Natural killer cell (primary cell): ENCODE results near the gene EHF. TPM values are rescaled to one million over a fixed set of nuclear protein-coding genes. Genes with fewer than 3 reads are reported as not detected.

Experiments used
- ATAC-seq, 3 donors: fragments of 150-1000 bp in 2 of 3; fragments of 200-7000 bp in 1 of 3; cut with Tn5 transposase; 1 replicate in 1 of 3; 2 replicates in 2 of 3; pipeline ENCODE4 v1.10.0; 2021; ENCODE audit warnings: mild to moderate bottlenecking in 2 of 3, moderate library complexity in 2 of 3
- DNase-seq, 2 donors: peaks; one replicate each; pipeline versions ENCODE4 v3.0.0 to v3.0.0-alpha.2; 2013 to 2021; ENCODE audit warnings: mixed read lengths in 1 of 2
- H3K27ac ChIP-seq: one replicate; pipeline ENCODE4 v1.5.1; 2013; ENCODE audit warnings: mild to moderate bottlenecking, low read length
- H3K27me3 ChIP-seq: one replicate; pipeline ENCODE4 v1.6.1; 2013; ENCODE audit warnings: low read length; ENCODE audit not compliant: control insufficient read depth, insufficient read depth
- H3K36me3 ChIP-seq: one replicate; pipeline ENCODE4 v1.6.1; 2013; ENCODE audit warnings: low read length; ENCODE audit not compliant: control insufficient read depth, insufficient read depth
- H3K4me1 ChIP-seq: one replicate; pipeline ENCODE4 v1.6.1; 2013; ENCODE audit warnings: low read length; ENCODE audit not compliant: control insufficient read depth, insufficient read depth
- H3K4me3 ChIP-seq: one replicate; pipeline ENCODE4 v1.5.1; 2013; ENCODE audit warnings: low read length
- H3K9me3 ChIP-seq: one replicate; pipeline ENCODE4 v1.6.1; 2013; ENCODE audit warnings: low read length; ENCODE audit not compliant: control insufficient read depth, insufficient read depth
- H3K27ac Mint-ChIP-seq, 2 donors: one replicate each; pipeline ENCODE4 v1.8.0; 2022; ENCODE audit warnings: mild to moderate bottlenecking in 2 of 2, mixed read lengths in 2 of 2, moderate library complexity in 1 of 2
- H3K27me3 Mint-ChIP-seq, 2 donors: one replicate each; pipeline ENCODE4 v1.8.0; 2022; ENCODE audit warnings: low read depth in 2 of 2, mixed read lengths in 2 of 2
- H3K36me3 Mint-ChIP-seq: one replicate; pipeline ENCODE4 v1.8.0; 2022; ENCODE audit warnings: mixed read lengths
- H3K4me1 Mint-ChIP-seq, 2 donors: one replicate each; pipeline ENCODE4 v1.8.0; 2022; ENCODE audit warnings: mixed read lengths in 2 of 2
- H3K4me3 Mint-ChIP-seq: one replicate; pipeline ENCODE4 v1.8.0; 2022; ENCODE audit warnings: mild to moderate bottlenecking, moderate library complexity, mixed read lengths
- H3K9me3 Mint-ChIP-seq, 2 donors: one replicate each; pipeline ENCODE4 v1.8.0; 2022; ENCODE audit warnings: mixed read lengths in 2 of 2
- CTCF ChIP-seq: fragments of 200-600 bp; IDR thresholded peaks from one replicate; pipeline ENCODE4 v1.8.0; 2022; ENCODE audit warnings: antibody characterized with exemption
- WGBS: methylation state at CpG from one replicate; pipeline ENCODE4 v1.1.7; 2013; ENCODE audit warnings: missing lambda C conversion rate; ENCODE audit not compliant: insufficient coverage; 5-methylcytosine and 5-hydroxymethylcytosine counted together
- intact Hi-C: fragments of 100-400 bp; cut with micrococcal nuclease; formaldehyde crosslinking; loops from one replicate; pipeline ENCODE4 v1.14.2; 2022
- total RNA-seq, 4 donors: library from RNA; stranded (reverse); fragments of 120-200 nt in 1 of 4; gene quantifications; one replicate each; pipeline versions ENCODE4 v1.2.3 to v1.2.4, GENCODE V29; 2013 to 2022

EHF gene
- total RNA-seq, 3 donors from 2014 or later (not counting 1 experiment from before 2014, with no cell fraction given): not detected

- WGBS: 91% methylated on average over 5 of the region's 5 CpGs
- TF ChIP-seq CTCF: no peak
- intact Hi-C loops: no loop called here
- Histone ChIP-seq H3K9me3 (no peaks in the 10 kb centered on the region), H3K4me1 (peaks cover 12% of the 10 kb centered on the region), H3K27ac (no peak overlapping the region), H3K4me3 (no peak overlapping the region), H3K36me3 (no peaks in the 10 kb centered on the region), H3K27me3 (no peaks in the 10 kb centered on the region)
- H3K4me1 Mint-ChIP-seq: peaks cover 13 to 17% of the 10 kb centered on the region in 2 donors
- H3K27ac Mint-ChIP-seq: no peak overlapping the region
- no peaks in the 10 kb centered on the region for H3K9me3 Mint-ChIP-seq
- peaks cover 24 to 43% of the 10 kb centered on the region in 2 donors for H3K27me3 Mint-ChIP-seq
- ATAC-seq (no peak), DNase-seq (no peak)
- H3K4me3 Mint-ChIP-seq: no peak overlapping the region
- no peaks in the 10 kb centered on the region for H3K36me3 Mint-ChIP-seq
Observed at GRCh38 chr11:34601609-34602008, 19.3 kb upstream of the EHF start.

GRCh38 chr11:34602245-34602644, 18.6 kb upstream of the EHF start:
- DNase-seq (no peak), ATAC-seq (no peak)
- Histone ChIP-seq H3K36me3 (no peaks in the 10 kb centered on the region), H3K9me3 (no peaks in the 10 kb centered on the region), H3K27me3 (no peaks in the 10 kb centered on the region), H3K4me1 (peaks cover 12% of the 10 kb centered on the region), H3K4me3 (no peak overlapping the region), H3K27ac (no peak overlapping the region)
- no peaks in the 10 kb centered on the region for H3K36me3 Mint-ChIP-seq
- TF ChIP-seq CTCF: no peak
- intact Hi-C loops: no loop called here
- H3K9me3 Mint-ChIP-seq: no peaks in the 10 kb centered on the region
- no peak overlapping the region for H3K27ac Mint-ChIP-seq
- 96% methylated on average over 6 of the region's 7 CpGs for WGBS
- H3K4me1 Mint-ChIP-seq: peaks cover 13 to 17% of the 10 kb centered on the region in 2 donors
- H3K27me3 Mint-ChIP-seq: peaks cover 22 to 37% of the 10 kb centered on the region in 2 donors
- H3K4me3 Mint-ChIP-seq: no peak overlapping the region

- no peak overlapping the region for H3K4me3 ChIP-seq
- TF ChIP-seq CTCF: no peak
- peaks cover 23 to 37% of the 10 kb centered on the region in 2 donors for H3K27me3 Mint-ChIP-seq
- no peaks in the 10 kb centered on the region for H3K36me3 ChIP-seq
- no peaks in the 10 kb centered on the region for H3K36me3 Mint-ChIP-seq
- H3K27me3 ChIP-seq: no peaks in the 10 kb centered on the region
- H3K4me3 Mint-ChIP-seq: no peak overlapping the region
- no peak overlapping the region for H3K27ac Mint-ChIP-seq
- H3K9me3 Mint-ChIP-seq: no peaks in the 10 kb centered on the region
- peaks cover 12% of the 10 kb centered on the region for H3K4me1 ChIP-seq
- intact Hi-C loops: no loop called here
- no peak for DNase-seq
- peaks cover 13 to 17% of the 10 kb centered on the region in 2 donors for H3K4me1 Mint-ChIP-seq
- H3K27ac ChIP-seq: no peak overlapping the region
- no peak for ATAC-seq
- no peaks in the 10 kb centered on the region for H3K9me3 ChIP-seq
- WGBS: 87% methylated on average over 15 of the region's 15 CpGs
Observed at GRCh38 chr11:34603129-34604001, 17.5 kb upstream of the EHF start.
